ENCODE measurements around the gene EID3. TPM values are rescaled to one million over a fixed set of nuclear protein-coding genes. Genes with fewer than 3 reads are reported as not detected.

EID3 gene
- total and polyA plus RNA-seq, 2 of the 8 experiments (the other 6 are each of a cell fraction or from before 2014, with no cell fraction given) = 1.2 to 2.8 TPM

- DNase-seq (ENCODE audit: low read depth in 1 of 2, low spot score in 2 of 2) (no peak), FAIRE-seq (no peak)
- Histone ChIP-seq H3K4me3 (ENCODE audit: extremely low read depth in 1 of 4, insufficient read depth in 2 of 4, low read depth in 3 of 4, low read length in 4 of 4) (no peak overlapping the region), H2AFZ (ENCODE audit: low read length) (no peak overlapping the region), H3K9ac (replicated peaks in 1 of 4; ENCODE audit: extremely low read depth in 1 of 4, low read depth in 3 of 4, low read length in 3 of 4) (no peak overlapping the region), H3K4ac (replicated peaks; ENCODE audit: insufficient read length, low read depth, low read length) (no peak overlapping the region), H2BK120ac (replicated peaks; ENCODE audit: low read depth, low read length) (no peak overlapping the region), H3K23ac (ENCODE audit: insufficient read length) (no peak overlapping the region), H2BK12ac (ENCODE audit: low read depth, low read length) (no peak overlapping the region), H3K23me2 (ENCODE audit: low read depth, low read length) (no peaks in the 10 kb centered on the region), H3K79me1 (ENCODE audit: low read depth, low read length) (no peaks in the 10 kb centered on the region), H3K4me2 (ENCODE audit: insufficient read depth in 1 of 2, low read depth in 2 of 2, low read length in 2 of 2) (no peak overlapping the region), H2BK15ac (ENCODE audit: low read length) (no peak overlapping the region), H3K14ac (ENCODE audit: insufficient read length) (no peak overlapping the region), H4K5ac (ENCODE audit: insufficient read length, low read depth, low read length) (no peak overlapping the region), H4K20me1 (replicated peaks in 1 of 2; ENCODE audit: control insufficient read depth in 1 of 2, insufficient read depth in 2 of 2, low read length in 2 of 2) (no peaks in the 10 kb centered on the region), H4K91ac (replicated peaks; ENCODE audit: insufficient read length, low read length) (no peak overlapping the region), H3K27me3 (replicated peaks in 1 of 4; ENCODE audit: control insufficient read depth in 3 of 4, extremely low read depth in 1 of 4, insufficient read depth in 3 of 4, low read length in 3 of 4) (no peaks in the 10 kb centered on the region), H3K79me2 (ENCODE audit: control insufficient read depth in 1 of 2, insufficient read depth in 2 of 2, low read length in 2 of 2) (no peaks in the 10 kb centered on the region), H3K4me1 (replicated peaks in 1 of 4; ENCODE audit: control insufficient read depth in 3 of 4, insufficient read depth in 4 of 4, low read length in 3 of 4) (no peaks in the 10 kb centered on the region), H3K27ac (ENCODE audit: low read depth, low read length) (no peak overlapping the region), H3K9me3 (ENCODE audit: insufficient read depth in 2 of 2, low read depth in 1 of 2, low read length in 1 of 2) (no peaks in the 10 kb centered on the region), H2AK5ac (ENCODE audit: low read depth, low read length) (no peak overlapping the region), H3K36me3 (ENCODE audit: control insufficient read depth in 2 of 4, insufficient read depth in 4 of 4, low read length in 3 of 4) (no peaks in the 10 kb centered on the region), H3K56ac (replicated peaks; ENCODE audit: insufficient read length, low read depth, low read length) (no peak overlapping the region), H2BK20ac (ENCODE audit: low read length) (no peak overlapping the region), H4K8ac (ENCODE audit: extremely low read depth, insufficient read depth, low read length) (no peak overlapping the region), H3K18ac (ENCODE audit: extremely low read depth, low read length) (no peak overlapping the region), H2BK5ac (ENCODE audit: low read depth, low read length) (no peak overlapping the region)
- POLR2A ChIA-PET (ENCODE audit: partially characterized antibody) = interaction anchor here (8.0 kb wide), 1 partner anchor 12 kb away, joined by 61 read pairs; no protein-coding TSS in a partner anchor
- WGBS, 2 experiments (ENCODE audit: extremely low coverage in 1 of 2, insufficient coverage in 1 of 2, insufficient read length in 1 of 2, insufficient replicate concordance in 2 of 2, low coverage in 1 of 2, low lambda C conversion rate in 2 of 2, missing lambda C conversion rate in 1 of 2) = 85% methylated on average over 4 of the region's 4 CpGs; no CpG with 5 or more reads in 1 of the 2 experiments
- CTCF ChIA-PET (ENCODE audit: partially characterized antibody) = interaction anchor here (0.8 to 2.3 kb wide), 5 partner anchors 10 to 516 kb away, joined by 3 to 7 read pairs (median 7); no protein-coding TSS in a partner anchor
- TF ChIP-seq BRCA1 (IDR thresholded peaks at IDR 0.05; ENCODE audit: low read depth, low read length) (no peak), KDM1A (IDR thresholded peaks at IDR 0.05; ENCODE audit: borderline replicate concordance, low read length) (no peak), SP2 (IDR thresholded peaks at IDR 0.05; ENCODE audit: low read length) (no peak), SP1 (IDR thresholded peaks at IDR 0.05; ENCODE audit: low read depth, low read length) (no peak), RAD21 (IDR thresholded peaks at IDR 0.05 in 1 of 2, conservative IDR thresholded peaks at IDR 0.05 in 1 of 2; ENCODE audit: low read depth in 2 of 2, low read length in 2 of 2) (no peak), CHD2 (IDR thresholded peaks at IDR 0.05; ENCODE audit: low read length) (no peak), E2F6 (IDR thresholded peaks at IDR 0.05) (no peak), EP300 (IDR thresholded peaks at IDR 0.05; ENCODE audit: borderline replicate concordance in 1 of 2, low read depth in 2 of 2, low read length in 2 of 2) (no peak), RFX5 (IDR thresholded peaks at IDR 0.05; ENCODE audit: borderline replicate concordance, low read depth, low read length) (no peak), BCL11A (IDR thresholded peaks at IDR 0.05; ENCODE audit: low read depth in 2 of 2, low read length in 2 of 2) (no peak), RNF2 (IDR thresholded peaks at IDR 0.05; ENCODE audit: borderline replicate concordance, low read depth, low read length, missing control alignments, poor library complexity, severe bottlenecking) (no peak), FOSL1 (IDR thresholded peaks at IDR 0.05; ENCODE audit: insufficient read depth, low read depth, low read length) (no peak), KDM4A (IDR thresholded peaks at IDR 0.05; ENCODE audit: low read depth, low read length, severe bottlenecking) (no peak)
These were observed 28.7 kb upstream of the EID3 start for GRCh38 chr12:104274811-104275210.
